Stimulated activated CD4-positive, alpha-beta T cell treated with anti-CD3 and anti-CD28 coated beads, Interleukin-4, amount 100 ng/mL, for 48 hours (primary cell): ENCODE results near the gene DCLRE1A.

Experiments used
- DNase-seq, 2 donors: peaks; one replicate each; pipeline ENCODE4 v3.0.0-alpha.2; 2020; ENCODE audit warnings: low read depth in 2 of 2

Gene DCLRE1A

DNA sequence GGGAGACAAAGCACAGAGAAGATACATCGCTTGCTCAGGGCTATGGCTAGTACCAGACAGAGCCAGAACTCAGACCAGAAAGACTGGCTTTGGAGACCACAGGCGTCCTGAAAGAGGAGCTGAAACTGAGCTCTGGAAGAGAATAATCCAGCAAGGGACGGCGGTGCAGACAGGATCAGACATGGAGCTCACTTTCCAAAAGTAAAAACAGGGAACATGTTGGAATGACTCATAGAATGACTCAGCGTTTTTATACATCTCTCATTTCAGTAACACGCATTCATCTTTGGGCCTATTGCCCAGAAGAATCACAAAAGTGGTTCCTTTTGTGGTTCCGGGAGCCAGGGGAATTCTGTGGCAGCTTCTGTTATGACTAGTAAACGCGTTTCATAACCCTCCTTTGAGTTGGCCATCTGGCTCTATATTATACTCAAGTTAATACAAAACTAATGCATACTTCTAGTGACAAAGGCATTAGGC, 65.2 kb downstream of the DCLRE1A start:
- DNase-seq: no peak
